Measurements from ENCODE around the gene CCL4L2.
"Not testable (repeated sequence)": the region's sequence is repeated elsewhere in the genome, so short reads cannot be mapped to it uniquely, and the experiment has no call there.

The CCL4L2 gene

DNA sequence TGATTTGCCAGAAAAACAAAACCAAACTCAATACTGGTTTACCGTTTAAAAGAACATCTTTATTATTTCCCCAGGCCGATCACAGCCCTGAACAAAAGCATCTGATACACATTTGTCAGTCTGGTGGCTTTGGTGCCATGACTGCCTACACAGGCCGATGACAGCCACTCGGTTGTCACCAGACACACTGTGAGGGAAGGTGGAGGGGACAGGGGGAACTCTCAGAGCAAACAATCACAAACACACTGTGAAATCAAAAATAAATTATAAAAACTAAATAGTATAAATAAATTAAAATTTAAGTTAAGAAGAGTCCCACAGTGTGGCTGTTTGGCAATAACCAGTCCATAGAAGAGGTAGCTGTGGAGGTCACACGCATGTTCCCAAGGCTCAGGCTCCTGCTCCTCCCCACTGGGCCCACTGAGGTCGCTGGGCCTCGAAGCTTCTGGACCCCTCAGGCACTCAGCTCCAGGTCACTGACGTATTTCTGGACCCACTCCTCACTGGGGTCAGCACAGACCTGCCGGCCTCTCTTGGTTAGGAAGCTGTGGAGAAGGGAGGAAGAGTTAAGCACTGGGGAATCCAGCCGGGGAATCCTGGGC, 15.9 kb upstream of the CCL4L2 start:
- not testable (repeated sequence) for DNase-seq (ENCODE audit: extremely low spot score, insufficient read length, low read depth); FAIRE-seq

- FAIRE-seq (no peak), DNase-seq (ENCODE audit: extremely low spot score, insufficient read length, low read depth) (no peak)
Measured at GRCh38 chr17:36195434-36196130, 15.3 kb upstream of the CCL4L2 start.

DNA sequence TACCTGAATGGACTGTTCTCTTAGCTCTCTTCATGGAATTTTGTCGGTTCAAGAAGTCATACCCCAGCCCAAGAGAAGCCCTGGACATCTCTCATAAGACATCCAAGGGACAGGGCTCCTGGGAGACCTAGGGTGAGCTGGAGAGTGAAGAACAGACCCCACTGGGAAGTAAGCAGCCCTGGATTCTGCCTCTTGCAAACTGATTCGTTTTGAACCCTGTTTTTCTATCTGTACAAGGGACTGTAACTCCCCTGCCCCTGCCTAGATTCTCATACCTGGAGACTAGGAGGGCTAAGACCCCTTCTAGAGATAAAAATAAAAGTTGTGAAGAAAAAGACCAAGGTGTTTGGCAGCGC, 14.8 kb upstream of the CCL4L2 start:
- DNase-seq (ENCODE audit: extremely low spot score, insufficient read length, low read depth) (no peak), FAIRE-seq (no peak)

DNA sequence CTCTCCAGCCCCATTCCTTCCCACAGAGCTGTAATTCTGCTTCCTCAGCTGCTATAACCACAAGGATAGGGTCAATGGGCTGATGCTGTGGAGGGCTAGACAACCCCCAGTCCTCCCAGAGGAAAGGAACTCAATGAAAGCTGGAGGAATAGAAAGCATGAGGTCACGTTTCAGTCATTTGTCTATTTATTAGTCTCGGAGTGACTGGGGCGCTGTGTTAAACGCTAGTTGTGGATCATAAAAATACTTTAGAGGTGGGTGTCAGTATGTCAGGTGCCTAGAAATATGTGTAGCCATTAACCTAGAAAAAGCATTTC, 13.5 kb upstream of the CCL4L2 start:
- FAIRE-seq (no peak), DNase-seq (ENCODE audit: extremely low spot score, insufficient read length, low read depth) (no peak)

DNA sequence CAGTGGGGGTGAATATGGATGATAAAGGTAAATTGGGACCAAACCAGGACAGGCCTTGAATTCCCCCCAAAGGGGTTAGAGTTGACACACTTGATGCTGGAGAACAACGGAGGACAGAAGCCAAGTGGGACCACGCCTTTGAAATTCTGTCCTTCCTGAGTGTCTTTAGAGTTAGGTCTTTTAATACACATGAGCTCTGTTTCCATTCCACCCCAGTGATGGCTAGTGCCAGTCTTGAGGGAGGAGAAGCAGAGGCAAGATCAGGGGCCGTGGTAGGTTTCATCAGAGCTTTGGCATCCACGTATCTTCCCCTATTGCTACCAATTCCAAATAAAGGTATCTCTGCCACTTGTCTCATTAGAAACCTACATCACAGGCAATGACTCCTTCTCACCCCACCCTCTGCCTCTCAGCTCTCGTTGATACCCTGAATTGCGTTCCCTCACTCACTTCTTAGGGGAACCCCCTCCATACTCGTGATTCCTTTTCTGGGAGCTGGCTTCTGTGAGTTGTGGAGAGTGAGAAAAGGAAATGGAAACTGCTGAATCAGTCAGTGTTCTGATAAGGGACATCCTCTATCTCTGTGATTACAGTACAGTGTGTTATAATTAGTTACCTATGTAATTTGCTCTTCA, 11.9 kb upstream of the CCL4L2 start:
- no peak for FAIRE-seq
- DNase-seq (ENCODE audit: extremely low spot score, insufficient read length, low read depth) = no peak

GRCh38 chr17:36201102-36201501, 9.8 kb upstream of the CCL4L2 start:
- not testable (repeated sequence) for DNase-seq (ENCODE audit: extremely low spot score, insufficient read length, low read depth); FAIRE-seq

- DNase-seq (ENCODE audit: extremely low spot score, insufficient read length, low read depth); FAIRE-seq: not testable (repeated sequence)
Measured at GRCh38 chr17:36201506-36201905, 9.4 kb upstream of the CCL4L2 start.

- FAIRE-seq = no peak
- no peak for DNase-seq (ENCODE audit: extremely low spot score, insufficient read length, low read depth)
Measured at GRCh38 chr17:36203335-36203734, 7.5 kb upstream of the CCL4L2 start.

DNA sequence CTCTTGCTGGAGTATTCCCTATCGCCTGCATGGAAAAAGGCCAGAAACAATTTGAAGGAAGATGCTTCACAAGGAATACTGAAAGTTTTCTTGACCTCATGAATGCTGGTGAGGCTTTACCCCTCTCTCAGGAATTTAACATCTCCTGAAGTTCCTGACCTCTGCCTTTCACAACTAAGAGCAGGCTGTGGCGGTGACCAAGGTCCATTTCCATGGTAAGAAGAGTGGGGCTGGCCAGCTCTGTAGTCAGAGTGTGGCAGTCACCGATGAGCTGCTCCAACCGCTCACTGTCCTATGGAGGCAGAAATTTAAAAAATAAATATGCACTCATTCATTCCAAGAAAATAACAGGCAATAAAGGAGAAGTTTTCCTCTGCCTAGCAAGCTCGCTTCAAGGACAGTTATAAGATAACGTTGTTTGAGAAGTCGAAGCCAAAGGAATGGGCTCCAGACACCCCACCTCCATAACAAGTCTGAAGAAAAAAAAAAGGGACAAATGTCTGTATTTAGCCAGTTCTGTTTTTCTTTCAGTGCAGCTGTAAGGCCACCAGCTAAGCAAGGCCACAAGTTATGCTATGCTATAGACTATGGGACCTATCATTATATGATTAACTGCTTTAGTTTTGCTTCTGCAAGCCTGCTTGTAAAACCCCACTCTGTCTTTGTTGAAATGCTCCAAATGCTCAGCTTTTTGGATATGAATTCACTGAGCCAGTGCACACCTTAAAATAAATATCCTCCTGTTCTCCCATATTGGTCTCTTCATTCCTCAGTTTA, 6.0 kb upstream of the CCL4L2 start:
- no peak for DNase-seq (ENCODE audit: extremely low spot score, insufficient read length, low read depth)
- no peak for FAIRE-seq

DNA sequence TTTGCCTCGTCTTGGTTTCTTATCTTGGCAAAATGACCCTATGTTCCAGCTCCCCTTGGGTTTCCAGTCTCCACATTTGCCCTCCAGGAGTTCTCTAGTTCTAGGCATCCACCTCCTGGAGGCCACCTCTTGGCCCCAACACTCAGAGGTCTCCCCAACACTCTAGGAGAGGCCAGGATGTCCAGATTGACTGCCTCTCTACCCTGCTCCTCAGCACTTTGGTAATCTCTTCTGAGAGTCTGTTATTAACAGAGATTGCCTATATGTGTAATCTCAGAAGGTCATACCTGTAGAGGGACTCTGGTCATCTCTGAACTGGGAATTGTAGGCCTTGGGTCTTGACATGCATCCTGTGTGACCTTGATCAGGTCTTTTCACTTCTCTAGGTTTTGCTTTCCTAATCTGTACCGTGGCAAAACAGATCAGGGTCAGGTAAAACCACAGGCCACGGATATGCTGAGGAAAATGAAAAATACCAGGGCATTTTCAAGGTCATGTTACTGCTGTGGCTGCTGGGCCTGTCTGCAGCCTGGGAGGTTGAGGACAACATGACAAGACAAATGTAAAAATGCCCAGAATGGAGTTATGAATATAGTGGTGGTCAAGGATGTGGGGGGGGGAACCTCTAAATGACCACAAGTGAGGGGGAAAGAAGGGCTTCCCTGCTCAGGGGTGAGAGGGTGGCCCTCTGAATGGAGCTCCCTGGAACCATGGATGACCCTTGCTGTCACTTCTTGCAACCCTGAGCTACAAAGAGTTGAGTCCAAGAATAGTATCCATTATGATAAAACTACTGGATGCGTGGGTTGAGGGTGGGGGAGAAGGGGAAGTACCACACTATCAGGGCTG, 5.0 kb upstream of the CCL4L2 start:
- DNase-seq (ENCODE audit: extremely low spot score, insufficient read length, low read depth) (no peak), FAIRE-seq (no peak)

GRCh38 chr17:36206486-36206821, 4.4 kb upstream of the CCL4L2 start:
- not testable (repeated sequence) for DNase-seq (ENCODE audit: extremely low spot score, insufficient read length, low read depth)

GRCh38 chr17:36207383-36207782, 3.5 kb upstream of the CCL4L2 start:
- DNase-seq (ENCODE audit: extremely low spot score, insufficient read length, low read depth); FAIRE-seq: not testable (repeated sequence)

More at GRCh38 chr17:36206486-36206821, 4.4 kb upstream of the CCL4L2 start:
- FAIRE-seq = not testable (repeated sequence)

GRCh38 chr17:36209575-36209974, 1.3 kb upstream of the CCL4L2 start:
- DNase-seq (ENCODE audit: extremely low spot score, insufficient read length, low read depth) (no peak), FAIRE-seq (no peak)

- DNase-seq (ENCODE audit: extremely low spot score, insufficient read length, low read depth); FAIRE-seq: not testable (repeated sequence)
Measured at GRCh38 chr17:36211484-36212271, 815 bp downstream of the CCL4L2 start.

DNA sequence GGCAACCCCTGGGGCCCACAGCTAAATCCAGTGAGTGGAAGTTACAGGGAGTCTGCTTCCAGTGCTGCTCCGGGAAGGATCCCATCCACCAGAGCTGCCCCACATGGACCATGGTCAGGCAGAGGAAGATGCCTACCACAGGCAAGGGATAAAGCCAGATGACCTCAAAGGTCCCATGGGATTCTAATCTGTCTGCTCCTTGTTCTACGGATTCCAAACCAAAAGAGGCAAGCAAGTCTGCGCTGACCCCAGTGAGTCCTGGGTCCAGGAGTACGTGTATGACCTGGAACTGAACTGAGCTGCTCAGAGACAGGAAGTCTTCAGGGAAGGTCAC, 1.4 kb downstream of the CCL4L2 start:
- no peak for FAIRE-seq

GRCh38 chr17:36212966-36213365, 2.1 kb downstream of the CCL4L2 start:
- FAIRE-seq = no peak
- DNase-seq (ENCODE audit: extremely low spot score, insufficient read length, low read depth) = no peak

More for the DNA sequence above, 1.4 kb downstream of the CCL4L2 start:
- DNase-seq (ENCODE audit: extremely low spot score, insufficient read length, low read depth) = no peak

- DNase-seq (ENCODE audit: extremely low spot score, insufficient read length, low read depth) = no peak
- FAIRE-seq = no peak
Measured at GRCh38 chr17:36213695-36214094, 2.8 kb downstream of the CCL4L2 start.

DNA sequence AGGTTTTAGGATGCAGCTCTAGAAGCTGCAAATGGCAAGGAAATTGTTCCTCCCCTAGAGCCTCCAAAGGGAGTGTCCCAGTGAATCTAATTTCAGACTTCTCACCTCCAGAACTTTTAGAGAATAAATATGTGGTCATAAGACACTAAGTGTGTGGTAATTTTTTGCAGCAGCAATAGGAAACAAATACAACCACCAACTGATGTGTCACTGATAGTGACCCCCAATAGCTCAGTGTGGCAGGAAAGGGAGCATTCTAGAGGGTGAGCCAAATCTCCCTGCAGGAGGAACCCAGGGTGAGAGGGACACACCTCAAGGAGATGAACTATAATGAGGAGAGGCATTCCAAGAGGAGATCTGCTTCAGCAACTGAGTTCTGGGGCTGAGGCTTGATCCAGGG, 4.1 kb downstream of the CCL4L2 start:
- FAIRE-seq (no peak), DNase-seq (ENCODE audit: extremely low spot score, insufficient read length, low read depth) (no peak)

Measured in GM18507 (cell line).